ENCODE measurements around the gene ICAM1. TPM values are rescaled to one million over a fixed set of nuclear protein-coding genes. Genes with fewer than 3 reads are reported as not detected.

The ICAM1 gene
- total and polyA plus RNA-seq, 2 of the 8 experiments (the other 6 are each of a cell fraction or from before 2014, with no cell fraction given), result 4.0 to 9.4 TPM

DNA sequence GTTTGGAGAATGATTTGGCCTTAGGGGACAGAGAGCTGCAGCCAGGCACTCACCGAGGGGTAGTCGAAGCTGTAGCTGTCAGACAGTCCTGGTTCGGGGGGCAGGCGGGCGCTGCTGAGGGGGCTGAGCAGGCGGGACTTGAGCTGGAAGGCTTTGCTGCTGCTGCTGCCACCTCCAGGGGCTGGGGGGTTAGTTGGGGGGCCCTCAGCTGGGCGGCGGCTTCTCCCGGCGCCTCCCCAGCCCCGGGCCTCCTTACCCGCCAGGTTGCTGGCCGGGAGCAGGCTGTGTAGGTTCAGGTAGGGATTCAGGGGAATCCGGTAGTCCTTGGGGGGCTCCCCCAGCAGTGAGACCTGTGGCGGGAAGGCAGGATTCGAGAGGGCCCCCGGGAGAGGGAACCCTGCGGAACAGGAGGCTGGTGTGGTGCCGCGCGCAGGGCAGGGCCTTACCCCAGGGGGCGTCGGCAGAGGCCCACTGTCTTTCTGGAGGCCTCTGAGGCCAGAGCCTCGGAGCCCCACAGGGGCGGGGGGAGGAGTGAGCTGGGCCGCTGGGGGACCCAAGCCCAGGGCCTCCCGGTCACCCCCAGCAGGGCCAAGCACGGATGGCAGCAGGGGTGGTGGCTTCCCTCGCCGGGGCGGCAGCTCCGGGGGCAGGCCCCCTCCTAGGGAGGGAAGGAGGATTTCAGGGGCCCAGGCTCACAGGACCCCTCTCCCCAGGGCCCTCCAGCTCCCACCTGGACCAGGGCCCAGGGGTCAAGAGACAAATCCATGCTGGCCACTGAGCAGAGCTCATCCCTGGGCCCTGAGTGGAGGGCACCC is 49.9 kb downstream of the ICAM1 start (continued):
- no peak for TF ChIP-seq HDAC2 (IDR thresholded peaks at IDR 0.05; ENCODE audit: borderline replicate concordance in 1 of 2, low read depth in 2 of 2, low read length in 2 of 2)

Measured in H1 (cell line).